RWPE2 (cell line): ENCODE measurements around the gene DSC2.
"Not testable (repeated sequence)": the region's sequence is repeated elsewhere in the genome, so short reads cannot be mapped to it uniquely, and the experiment has no call there.

Experiments
- ATAC-seq: fragments of 200-7000 bp; cut with Tn5 transposase; 3 replicates; pipeline ENCODE4 v1.9.1; 2021; ENCODE audit warnings: low read depth
- DNase-seq: peaks from one replicate; pipeline ENCODE4 v3.0.0-alpha.2; 2020; ENCODE audit warnings: low spot score
- H3K27ac ChIP-seq: fragments of 450-650 bp; 2 replicates; pipeline ENCODE4 v1.5.1; 2017; ENCODE audit warnings: mild to moderate bottlenecking; ENCODE audit not compliant: poor library complexity, severe bottlenecking
- H3K27me3 ChIP-seq: fragments of 250-450 bp; sonication (Bioruptor Pico); 2 replicates; pipeline ENCODE4 v1.5.1; 2021; ENCODE audit warnings: mild to moderate bottlenecking, moderate library complexity; ENCODE audit not compliant: insufficient read depth, poor library complexity, severe bottlenecking
- H3K36me3 ChIP-seq: fragments of 250-450 bp; sonication (Bioruptor Pico); 2 replicates; pipeline ENCODE4 v1.5.1; 2020; ENCODE audit warnings: low read depth, mild to moderate bottlenecking, moderate library complexity
- H3K4me1 ChIP-seq: fragments of 250-450 bp; sonication (Bioruptor Pico); 2 replicates; pipeline ENCODE4 v1.5.1; 2021; ENCODE audit warnings: mild to moderate bottlenecking, moderate library complexity; ENCODE audit not compliant: insufficient read depth, poor library complexity, severe bottlenecking
- H3K4me3 ChIP-seq: fragments of 250-450 bp; sonication (Bioruptor Pico); 2 replicates; pipeline ENCODE4 v1.5.1; 2021; ENCODE audit warnings: mild to moderate bottlenecking, moderate library complexity; ENCODE audit not compliant: severe bottlenecking
- H3K9me3 ChIP-seq: fragments of 250-450 bp; sonication (Bioruptor Pico); 2 replicates; pipeline ENCODE4 v1.5.1; 2021; ENCODE audit warnings: mild to moderate bottlenecking, moderate library complexity; ENCODE audit not compliant: severe bottlenecking
- CTCF ChIP-seq: fragments of 450-650 bp; IDR thresholded peaks from one replicate; pipeline ENCODE4 v1.5.1; 2017; ENCODE audit warnings: mild to moderate bottlenecking, moderate library complexity; ENCODE audit not compliant: poor library complexity, severe bottlenecking

The DSC2 gene

GRCh38 chr18:31015715-31016434 lies 86.3 kb downstream of the DSC2 start:
- H3K27me3 ChIP-seq: no peaks in the 10 kb centered on the region

GRCh38 chr18:31011455-31011854 lies 90.8 kb downstream of the DSC2 start:
- peaks cover 21% of the 10 kb centered on the region for H3K36me3 ChIP-seq
- not testable (repeated sequence) for DNase-seq

More at GRCh38 chr18:31015715-31016434, 86.3 kb downstream of the DSC2 start:
- ATAC-seq (no peak), DNase-seq (no peak)
- Histone ChIP-seq H3K27ac (no peak overlapping the region), H3K36me3 (peaks cover 30% of the 10 kb centered on the region), H3K4me3 (no peak overlapping the region), H3K9me3 (no peaks in the 10 kb centered on the region), H3K4me1 (peaks cover 3% of the 10 kb centered on the region)
- TF ChIP-seq CTCF: no peak

GRCh38 chr18:31010601-31011000 lies 91.6 kb downstream of the DSC2 start:
- Histone ChIP-seq H3K4me1 (peaks cover 9% of the 10 kb centered on the region), H3K27ac (peak overlapping the region; percentile 55), H3K36me3 (peaks cover 21% of the 10 kb centered on the region), H3K9me3 (no peaks in the 10 kb centered on the region), H3K27me3 (no peaks in the 10 kb centered on the region), H3K4me3 (no peak overlapping the region)
- ATAC-seq (no peak), DNase-seq (no peak)
- TF ChIP-seq CTCF: no peak

More at GRCh38 chr18:31011455-31011854, 90.8 kb downstream of the DSC2 start:
- not testable (repeated sequence) for H3K9me3 ChIP-seq, H3K4me1 ChIP-seq, H3K4me3 ChIP-seq, H3K27me3 ChIP-seq
- H3K27ac ChIP-seq: peak overlapping the region; percentile 55
- ATAC-seq: peak; percentile 100
